CD4-positive, alpha-beta T cell treated with Interleukin-21 for 1 hour (primary cell): ENCODE results near the gene ZNF445.

Experiments
- DNase-seq: peaks from one replicate; pipeline ENCODE4 v3.0.0-alpha.2; 2020

Gene ZNF445

DNA sequence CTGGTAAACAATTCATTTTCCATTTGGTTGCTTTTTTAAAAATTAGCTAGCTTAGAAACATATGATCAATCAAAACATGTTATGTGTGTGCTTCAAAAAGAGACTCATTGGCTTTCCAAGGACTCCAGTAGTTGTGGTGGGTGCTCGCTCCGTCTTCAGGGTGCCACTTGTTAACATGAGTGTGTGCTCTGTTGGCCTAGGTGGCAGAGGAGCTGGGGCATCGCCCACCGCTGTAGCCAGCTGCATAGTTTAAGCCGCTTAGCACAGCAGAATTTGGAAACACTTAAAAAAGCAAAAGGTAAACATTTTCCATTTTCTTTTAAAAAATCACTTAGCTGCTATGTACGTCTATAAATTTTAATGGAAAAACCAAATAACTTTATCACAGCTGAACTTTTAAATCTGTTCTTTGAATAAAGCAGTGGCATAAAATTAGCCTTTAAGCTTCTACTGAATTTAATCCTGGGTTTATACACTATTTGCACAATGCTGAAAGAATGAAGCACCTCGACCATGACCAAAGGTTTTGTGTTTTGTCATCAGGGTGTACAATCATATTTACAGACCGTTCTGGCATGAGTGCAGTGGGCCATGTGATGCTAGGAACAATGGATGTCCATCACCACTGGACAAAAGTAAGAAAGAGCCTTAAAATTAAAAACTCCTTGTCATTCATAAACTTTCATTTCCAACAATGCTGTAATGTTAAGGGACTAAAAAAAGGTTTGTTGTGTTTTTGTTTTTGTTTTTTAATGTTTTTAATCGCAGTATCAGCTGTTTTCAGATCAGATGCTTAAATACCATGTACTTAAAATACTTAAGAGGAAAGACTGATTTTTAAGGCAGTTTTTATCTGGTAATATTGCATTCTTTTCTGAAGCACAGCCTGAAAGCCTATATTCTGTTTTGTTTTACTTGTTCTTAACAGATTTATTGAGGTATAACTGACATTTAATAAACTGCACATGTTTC, 81.0 kb downstream of the ZNF445 start:
- no peak for DNase-seq

- DNase-seq: no peak
These were observed 81.8 kb downstream of the ZNF445 start for GRCh38 chr3:44395714-44396113.

GRCh38 chr3:44392489-44392888, 85.0 kb downstream of the ZNF445 start:
- DNase-seq: no peak

GRCh38 chr3:44387404-44387803, 90.1 kb downstream of the ZNF445 start:
- no peak for DNase-seq
